ENCODE data around the gene NAV1. TPM values are rescaled to one million over a fixed set of nuclear protein-coding genes. Genes with fewer than 3 reads are reported as not detected.
"Not testable (repeated sequence)": the region's sequence is repeated elsewhere in the genome, so short reads cannot be mapped to it uniquely, and the experiment has no call there.

Gene NAV1
- total RNA-seq, 4 donors from 2014 or later: 17.4 to 36.9 (median 25.5) TPM

- Histone ChIP-seq H3K36me3 (no peaks in the 10 kb centered on the region), H3K27me3 (no peaks in the 10 kb centered on the region), H3K4me3 (no peak overlapping the region), H3K9me3 (no peaks in the 10 kb centered on the region), H3K4me1 (peaks cover 26% of the 10 kb centered on the region), H3K27ac (no peak overlapping the region)
- no peak for DNase-seq (ENCODE audit: low spot score in 2 of 2)
- WGBS: 86% methylated on average over 9 of the region's 9 CpGs
- no peak for TF ChIP-seq POLR2AphosphoS5 (IDR thresholded peaks at IDR 0.05)
- no peak for TF ChIP-seq EP300 (IDR thresholded peaks at IDR 0.05)
- no peak for TF ChIP-seq POLR2A (IDR thresholded peaks at IDR 0.05)
- TF ChIP-seq CTCF (IDR thresholded peaks at IDR 0.05): no peak
Measured at GRCh38 chr1:201515062-201515750, 23.7 kb upstream of the NAV1 start.

GRCh38 chr1:201515895-201516294, 23.0 kb upstream of the NAV1 start:
- Histone ChIP-seq H3K4me1 (peaks cover 26% of the 10 kb centered on the region), H3K27ac (no peak overlapping the region), H3K4me3 (no peak overlapping the region), H3K36me3 (no peaks in the 10 kb centered on the region), H3K27me3 (no peaks in the 10 kb centered on the region), H3K9me3 (no peaks in the 10 kb centered on the region)
- WGBS: 83% methylated on average over 1 of the region's 1 CpG
- DNase-seq (ENCODE audit: low spot score in 2 of 2): no peak
- no peak for TF ChIP-seq POLR2A (IDR thresholded peaks at IDR 0.05)
- no peak for TF ChIP-seq EP300 (IDR thresholded peaks at IDR 0.05)
- no peak for TF ChIP-seq POLR2AphosphoS5 (IDR thresholded peaks at IDR 0.05)
- no peak for TF ChIP-seq CTCF (IDR thresholded peaks at IDR 0.05)

- TF ChIP-seq POLR2A (IDR thresholded peaks at IDR 0.05): no peak
- TF ChIP-seq EP300 (IDR thresholded peaks at IDR 0.05): no peak
- TF ChIP-seq POLR2AphosphoS5 (IDR thresholded peaks at IDR 0.05): no peak
- no peak for TF ChIP-seq CTCF (IDR thresholded peaks at IDR 0.05)
- Histone ChIP-seq H3K4me3 (no peak overlapping the region), H3K36me3 (no peaks in the 10 kb centered on the region), H3K4me1 (peaks cover 26% of the 10 kb centered on the region), H3K27ac (no peak overlapping the region), H3K9me3 (no peaks in the 10 kb centered on the region), H3K27me3 (no peaks in the 10 kb centered on the region)
- DNase-seq (ENCODE audit: low spot score in 2 of 2): no peak
- 90% methylated on average over 2 of the region's 2 CpGs for WGBS
Measured at GRCh38 chr1:201516511-201517127, 22.3 kb upstream of the NAV1 start.

- no peak for TF ChIP-seq POLR2A (IDR thresholded peaks at IDR 0.05)
- TF ChIP-seq EP300 (IDR thresholded peaks at IDR 0.05): no peak
- TF ChIP-seq CTCF (IDR thresholded peaks at IDR 0.05): no peak
- TF ChIP-seq POLR2AphosphoS5 (IDR thresholded peaks at IDR 0.05): no peak
- WGBS: 54% methylated on average over 7 of the region's 7 CpGs
- Histone ChIP-seq H3K4me3 (no peak overlapping the region), H3K4me1 (peaks cover 16% of the 10 kb centered on the region), H3K27me3 (no peaks in the 10 kb centered on the region), H3K9me3 (no peaks in the 10 kb centered on the region), H3K27ac (peak overlapping the region; percentile 24), H3K36me3 (no peaks in the 10 kb centered on the region)
- no peak for DNase-seq (ENCODE audit: low spot score in 2 of 2)
Measured at GRCh38 chr1:201517631-201518030, 21.3 kb upstream of the NAV1 start.

GRCh38 chr1:201518071-201518470, 20.9 kb upstream of the NAV1 start:
- Histone ChIP-seq H3K4me3 (no peak overlapping the region), H3K9me3 (no peaks in the 10 kb centered on the region), H3K4me1 (peaks cover 13% of the 10 kb centered on the region), H3K27ac (peak overlapping the region; percentile 24), H3K27me3 (no peaks in the 10 kb centered on the region), H3K36me3 (no peaks in the 10 kb centered on the region)
- WGBS: 58% methylated on average over 5 of the region's 5 CpGs
- TF ChIP-seq POLR2A (IDR thresholded peaks at IDR 0.05) (no peak), CTCF (IDR thresholded peaks at IDR 0.05) (no peak), EP300 (IDR thresholded peaks at IDR 0.05) (no peak), POLR2AphosphoS5 (IDR thresholded peaks at IDR 0.05) (no peak)
- peak in 1 of 2 donors; percentile 26 for DNase-seq (ENCODE audit: low spot score in 2 of 2)

GRCh38 chr1:201520046-201520575, 18.8 kb upstream of the NAV1 start:
- WGBS: 89% methylated on average over 14 of the region's 14 CpGs
- H3K36me3 ChIP-seq, H3K9me3 ChIP-seq, H3K27ac ChIP-seq, H3K4me3 ChIP-seq, H3K27me3 ChIP-seq: not testable (repeated sequence)
- DNase-seq (ENCODE audit: low spot score in 2 of 2): peak in 1 of 2 donors; percentile 65
- H3K4me1 ChIP-seq: peaks cover 13% of the 10 kb centered on the region

Data from suprapubic skin (tissue), 4 donors.